Fibroblast of lung (primary cell): ENCODE data around the gene ADAMTS17. TPM values are rescaled to one million over a fixed set of nuclear protein-coding genes. Genes with fewer than 3 reads are reported as not detected.

Experiments used
- DNase-seq, 2 donors: peaks; one replicate each; pipeline versions ENCODE4 v3.0.0 to v3.0.0-alpha.2; 2010; ENCODE audit warnings: low read depth in 2 of 2
- H2AFZ ChIP-seq: 2 replicates; pipeline ENCODE4 v1.5.1; 2012; ENCODE audit warnings: low read length, control low read depth, inconsistent platforms
- H3K27ac ChIP-seq: 2 replicates; pipeline ENCODE4 v1.5.1; 2011; ENCODE audit warnings: low read length, control low read depth; ENCODE audit not compliant: insufficient read depth
- H3K27me3 ChIP-seq: 2 replicates; pipeline ENCODE4 v1.5.1; 2011; ENCODE audit warnings: mild to moderate bottlenecking, low read length; ENCODE audit not compliant: control insufficient read depth, insufficient read depth
- H3K36me3 ChIP-seq: 2 replicates; pipeline ENCODE4 v1.5.1; 2011; ENCODE audit warnings: low read length; ENCODE audit not compliant: control insufficient read depth, insufficient read depth
- H3K4me1 ChIP-seq: 2 replicates; pipeline ENCODE4 v1.5.1; 2011; ENCODE audit warnings: low read length; ENCODE audit not compliant: control insufficient read depth, insufficient read depth; ENCODE audit errors: extremely low read depth
- H3K4me2 ChIP-seq: 2 replicates; pipeline ENCODE4 v1.5.1; 2011; ENCODE audit warnings: low read length, control low read depth; ENCODE audit not compliant: insufficient read depth; ENCODE audit errors: extremely low read depth
- H3K4me3 ChIP-seq, 4 experiments: fragments of 200-600 bp in 1 of 4; sonication (generic) in 1 of 4; replicated peaks in 1 of 4; 2 replicates each; pipeline ENCODE4 v1.5.1; 2011 to 2016; ENCODE audit warnings: low read length in 4 of 4, low read depth in 3 of 4, mild to moderate bottlenecking in 3 of 4, control low read depth in 2 of 4, inconsistent platforms in 1 of 4, mixed read lengths in 1 of 4; ENCODE audit not compliant: insufficient read depth in 1 of 4; ENCODE audit errors: control extremely low read depth in 1 of 4
- H3K79me2 ChIP-seq: 2 replicates; pipeline ENCODE4 v1.5.1; 2012; ENCODE audit warnings: mild to moderate bottlenecking, low read length, inconsistent platforms; ENCODE audit not compliant: control insufficient read depth, insufficient read depth
- H3K9ac ChIP-seq: 2 replicates; pipeline ENCODE4 v1.5.1; 2011; ENCODE audit warnings: mild to moderate bottlenecking, low read length, control low read depth; ENCODE audit not compliant: insufficient read depth
- H3K9me3 ChIP-seq: 2 replicates; pipeline ENCODE4 v1.5.1; 2012; ENCODE audit warnings: low read depth, low read length; ENCODE audit not compliant: control insufficient read depth, insufficient read depth
- H4K20me1 ChIP-seq: 2 replicates; pipeline ENCODE4 v1.5.1; 2011; ENCODE audit warnings: low read length; ENCODE audit not compliant: control insufficient read depth, insufficient read depth; ENCODE audit errors: extremely low read depth
- CTCF ChIP-seq, 2 donors: IDR thresholded peaks in 1 of 2; conservative IDR thresholded peaks in 1 of 2; 1 replicate in 1 of 2; 2 replicates in 1 of 2; pipeline ENCODE4 v1.5.1; 2011 to 2012; ENCODE audit warnings: low read length in 2 of 2, control low read depth in 1 of 2, inconsistent platforms in 1 of 2, low read depth in 1 of 2, mild to moderate bottlenecking in 1 of 2
- EZH2 ChIP-seq: IDR thresholded peaks from 2 replicates; pipeline ENCODE4 v1.5.1; 2012; ENCODE audit warnings: low read length, control low read depth, mild to moderate bottlenecking; ENCODE audit errors: missing control alignments
- polyA plus RNA-seq, 2 donors: library from polyadenylated mRNA; depleted of rRNA in 1 of 2; stranded (reverse) in 1 of 2; unstranded in 1 of 2; fragments of >200 nt; gene quantifications; 2 replicates each; pipeline ENCODE4 v1.2.1, GENCODE V29; 2011 to 2012; ENCODE audit warnings: missing spikeins in 1 of 2
- total RNA-seq: library from RNA; depleted of rRNA; stranded (reverse); fragments of >200 nt; gene quantifications from 2 replicates; pipeline ENCODE4 v1.2.1, GENCODE V29; 2014

The ADAMTS17 gene
- total and polyA plus RNA-seq, 2 donors (not counting 1 experiment from before 2014, with no cell fraction given): 0.09 to 0.17 TPM

GRCh38 chr15:100140527-100141308 is 201.1 kb downstream of the ADAMTS17 start:
- Histone ChIP-seq H3K4me3 (no peak overlapping the region), H2AFZ (no peak overlapping the region)

GRCh38 chr15:100134586-100134985 is 207.2 kb downstream of the ADAMTS17 start:
- H4K20me1 ChIP-seq: no peaks in the 10 kb centered on the region
- no peak overlapping the region for H3K4me2 ChIP-seq
- H3K27ac ChIP-seq: no peak overlapping the region
- H3K9ac ChIP-seq: no peak overlapping the region
- no peaks in the 10 kb centered on the region for H3K4me1 ChIP-seq
- H3K9me3 ChIP-seq: no peaks in the 10 kb centered on the region
- TF ChIP-seq EZH2: no peak
- no peak for TF ChIP-seq CTCF (conservative IDR thresholded peaks at IDR 0.05 in 1 of 2, IDR thresholded peaks at IDR 0.05 in 1 of 2; ENCODE audit: low read depth in 1 of 2, low read length in 2 of 2)
- DNase-seq: no peak
- no peaks in the 10 kb centered on the region for H3K36me3 ChIP-seq
- no peak overlapping the region for H2AFZ ChIP-seq
- H3K4me3 ChIP-seq: no peak overlapping the region
- no peaks in the 10 kb centered on the region for H3K27me3 ChIP-seq
- H3K79me2 ChIP-seq: no peaks in the 10 kb centered on the region

More at GRCh38 chr15:100140527-100141308, 201.1 kb downstream of the ADAMTS17 start:
- H3K27ac ChIP-seq: no peak overlapping the region
- H3K9ac ChIP-seq: no peak overlapping the region
- H3K36me3 ChIP-seq: no peaks in the 10 kb centered on the region
- H3K9me3 ChIP-seq: no peaks in the 10 kb centered on the region
- DNase-seq: no peak
- no peaks in the 10 kb centered on the region for H3K79me2 ChIP-seq
- no peaks in the 10 kb centered on the region for H4K20me1 ChIP-seq
- H3K4me2 ChIP-seq: no peak overlapping the region
- no peak for TF ChIP-seq EZH2
- no peak for TF ChIP-seq CTCF (conservative IDR thresholded peaks at IDR 0.05 in 1 of 2, IDR thresholded peaks at IDR 0.05 in 1 of 2; ENCODE audit: low read depth in 1 of 2, low read length in 2 of 2)
- no peaks in the 10 kb centered on the region for H3K27me3 ChIP-seq
- H3K4me1 ChIP-seq: no peaks in the 10 kb centered on the region

GRCh38 chr15:100134089-100134583 is 207.6 kb downstream of the ADAMTS17 start:
- no peak for TF ChIP-seq EZH2
- no peak for TF ChIP-seq CTCF (conservative IDR thresholded peaks at IDR 0.05 in 1 of 2, IDR thresholded peaks at IDR 0.05 in 1 of 2; ENCODE audit: low read depth in 1 of 2, low read length in 2 of 2)
- no peaks in the 10 kb centered on the region for H3K27me3 ChIP-seq
- H3K4me3 ChIP-seq: no peak overlapping the region
- H3K9ac ChIP-seq: no peak overlapping the region
- no peak overlapping the region for H3K27ac ChIP-seq
- no peaks in the 10 kb centered on the region for H4K20me1 ChIP-seq
- no peaks in the 10 kb centered on the region for H3K4me1 ChIP-seq
- no peak overlapping the region for H3K4me2 ChIP-seq
- H3K36me3 ChIP-seq: no peaks in the 10 kb centered on the region
- H2AFZ ChIP-seq: no peak overlapping the region
- H3K9me3 ChIP-seq: no peaks in the 10 kb centered on the region
- no peak for DNase-seq
- H3K79me2 ChIP-seq: no peaks in the 10 kb centered on the region
